ENCODE measurements around the gene CMTM6.
A peak's percentile ranks its signal among the peaks of the same experiment; 100 is the strongest.

Gene CMTM6

GRCh38 chr3:32460031-32460749 lies 42.5 kb downstream of the CMTM6 start:
- in situ Hi-C loops (cut with MboI; ENCODE audit: low sequenced_read_pairs, unreplicated experiment) = no loop called here
- peak; percentile 85 for DNase-seq (ENCODE audit: low spot score)
- TF ChIP-seq CTCF (IDR thresholded peaks at IDR 0.05; ENCODE audit: borderline replicate concordance, control extremely low read depth, extremely low read depth, insufficient read depth, missing control alignments) = no peak

GRCh38 chr3:32459450-32459849 lies 43.2 kb downstream of the CMTM6 start:
- no peak for DNase-seq (ENCODE audit: low spot score)
- no peak for TF ChIP-seq CTCF (IDR thresholded peaks at IDR 0.05; ENCODE audit: borderline replicate concordance, control extremely low read depth, extremely low read depth, insufficient read depth, missing control alignments)
- in situ Hi-C loops (cut with MboI; ENCODE audit: low sequenced_read_pairs, unreplicated experiment) = no loop called here

- no peak for TF ChIP-seq CTCF (IDR thresholded peaks at IDR 0.05; ENCODE audit: borderline replicate concordance, control extremely low read depth, extremely low read depth, insufficient read depth, missing control alignments)
- peak; percentile 60 for DNase-seq (ENCODE audit: low spot score)
- in situ Hi-C loops (cut with MboI; ENCODE audit: low sequenced_read_pairs, unreplicated experiment) = no loop called here
These were observed 44.6 kb downstream of the CMTM6 start for GRCh38 chr3:32457971-32458471.

GRCh38 chr3:32456429-32457130 lies 46.1 kb downstream of the CMTM6 start:
- TF ChIP-seq CTCF (IDR thresholded peaks at IDR 0.05; ENCODE audit: borderline replicate concordance, control extremely low read depth, extremely low read depth, insufficient read depth, missing control alignments) = no peak
- in situ Hi-C loops (cut with MboI; ENCODE audit: low sequenced_read_pairs, unreplicated experiment) = no loop called here
- DNase-seq (ENCODE audit: low spot score) = no peak

- no peak for TF ChIP-seq CTCF (IDR thresholded peaks at IDR 0.05; ENCODE audit: borderline replicate concordance, control extremely low read depth, extremely low read depth, insufficient read depth, missing control alignments)
- peak; percentile 58 for DNase-seq (ENCODE audit: low spot score)
- in situ Hi-C loops (cut with MboI; ENCODE audit: low sequenced_read_pairs, unreplicated experiment) = no loop called here
These were observed 46.8 kb downstream of the CMTM6 start for GRCh38 chr3:32455609-32456428.
